Panc1 (cell line): ENCODE data around the gene LPIN3.

Experiments
- POLR2AphosphoS5 ChIP-seq: IDR thresholded peaks from 2 replicates; pipeline ENCODE4 v1.6.1; 2012; ENCODE audit warnings: mild to moderate bottlenecking, low read depth, low read length, moderate library complexity
- TF ChIP-seq, protein P1 (sequence below): fragments of 450-650 bp; IDR thresholded peaks from 2 replicates; pipeline ENCODE4 v1.5.1; 2017; ENCODE audit warnings: mild to moderate bottlenecking

DNA sequence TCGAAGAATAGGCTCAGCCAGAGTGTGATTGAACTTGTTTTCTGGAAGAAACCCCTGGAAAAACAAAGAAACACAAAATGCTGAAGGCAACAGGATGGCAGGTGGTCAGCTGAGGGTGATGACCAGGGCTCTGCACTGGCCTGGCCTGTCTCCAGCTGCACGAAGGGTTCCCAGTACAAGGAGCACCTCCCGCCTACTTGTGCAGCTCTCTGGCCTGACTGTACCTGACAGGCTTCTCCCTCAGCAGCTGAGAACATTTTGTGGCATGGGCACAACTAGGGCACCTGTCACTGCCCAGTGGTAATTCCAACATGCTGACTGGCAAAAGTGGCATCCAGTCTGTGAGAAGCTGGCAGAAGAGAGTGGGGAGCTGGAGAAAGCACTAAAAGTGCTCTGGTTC is 64.8 kb downstream of the LPIN3 start:
- TF ChIP-seq, protein P1, sequence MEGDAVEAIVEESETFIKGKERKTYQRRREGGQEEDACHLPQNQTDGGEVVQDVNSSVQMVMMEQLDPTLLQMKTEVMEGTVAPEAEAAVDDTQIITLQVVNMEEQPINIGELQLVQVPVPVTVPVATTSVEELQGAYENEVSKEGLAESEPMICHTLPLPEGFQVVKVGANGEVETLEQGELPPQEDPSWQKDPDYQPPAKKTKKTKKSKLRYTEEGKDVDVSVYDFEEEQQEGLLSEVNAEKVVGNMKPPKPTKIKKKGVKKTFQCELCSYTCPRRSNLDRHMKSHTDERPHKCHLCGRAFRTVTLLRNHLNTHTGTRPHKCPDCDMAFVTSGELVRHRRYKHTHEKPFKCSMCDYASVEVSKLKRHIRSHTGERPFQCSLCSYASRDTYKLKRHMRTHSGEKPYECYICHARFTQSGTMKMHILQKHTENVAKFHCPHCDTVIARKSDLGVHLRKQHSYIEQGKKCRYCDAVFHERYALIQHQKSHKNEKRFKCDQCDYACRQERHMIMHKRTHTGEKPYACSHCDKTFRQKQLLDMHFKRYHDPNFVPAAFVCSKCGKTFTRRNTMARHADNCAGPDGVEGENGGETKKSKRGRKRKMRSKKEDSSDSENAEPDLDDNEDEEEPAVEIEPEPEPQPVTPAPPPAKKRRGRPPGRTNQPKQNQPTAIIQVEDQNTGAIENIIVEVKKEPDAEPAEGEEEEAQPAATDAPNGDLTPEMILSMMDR: no peak
- TF ChIP-seq POLR2AphosphoS5: no peak
